K562 (cell line): ENCODE data around the gene PPOX. TPM values are rescaled to one million over a fixed set of nuclear protein-coding genes. Genes with fewer than 3 reads are reported as not detected.

Experiments
- BMI1 ChIP-seq: fragments of 150-350 bp; IDR thresholded peaks from 2 replicates; pipeline ENCODE4 v1.6.1; 2014; ENCODE audit warnings: low read length
- E2F4 ChIP-seq: sonication (generic); formaldehyde crosslinking; IDR thresholded peaks from 2 replicates; pipeline ENCODE4 v1.8.0; 2022; ENCODE audit warnings: mild to moderate bottlenecking, low read depth, missing genetic modification reagents
- GATAD2B ChIP-seq: fragments of 450-650 bp; IDR thresholded peaks from 2 replicates; pipeline ENCODE4 v1.6.1; 2017; ENCODE audit warnings: mild to moderate bottlenecking, borderline replicate concordance
- HMGN3 ChIP-seq: IDR thresholded peaks from 2 replicates; pipeline ENCODE4 v1.6.1; 2011; ENCODE audit warnings: borderline replicate concordance, low read depth, mild to moderate bottlenecking, mixed read lengths, low read length; ENCODE audit not compliant: insufficient read length; ENCODE audit errors: extremely low read depth
- MAFG ChIP-seq: fragments of 450-650 bp; conservative IDR thresholded peaks from 2 replicates; pipeline ENCODE4 v1.6.1; 2016; ENCODE audit warnings: missing genetic modification characterization, missing compliant biosample characterization
- MCM7 ChIP-seq, 2 experiments: fragments of 450-650 bp; IDR thresholded peaks; 2 replicates each; pipeline ENCODE4 v1.6.1; 2016 to 2018
- MTA2 ChIP-seq: fragments of 450-650 bp; IDR thresholded peaks from 2 replicates; pipeline ENCODE4 v1.6.1; 2016; ENCODE audit warnings: low read depth
- POLR2B ChIP-seq: fragments of 450-650 bp; IDR thresholded peaks from 2 replicates; pipeline ENCODE4 v1.6.1; 2018; ENCODE audit warnings: low read depth; ENCODE audit not compliant: partially characterized antibody
- SRSF9 ChIP-seq: fragments of 200-400 bp; formaldehyde crosslinking; IDR thresholded peaks from 2 replicates; pipeline ENCODE4 v1.6.1; 2017; ENCODE audit warnings: low read depth, low read length, borderline replicate concordance
- STAG1 ChIP-seq: sonication (generic); formaldehyde crosslinking; IDR thresholded peaks from 2 replicates; pipeline ENCODE4 v1.5.0; 2020; ENCODE audit warnings: missing genetic modification reagents, borderline replicate concordance
- TFAM ChIP-seq: fragments of 250-450 bp; sonication (Bioruptor Pico); conservative IDR thresholded peaks from 2 replicates; pipeline ENCODE4 v1.5.0; 2021; ENCODE audit warnings: mild to moderate bottlenecking, moderate library complexity
- XRCC5 ChIP-seq: fragments of 200-400 bp; formaldehyde crosslinking; IDR thresholded peaks from 2 replicates; pipeline ENCODE4 v1.6.1; 2017; ENCODE audit warnings: low read depth, mild to moderate bottlenecking, low read length
- ZC3H4 ChIP-seq: sonication (generic); formaldehyde crosslinking; IDR thresholded peaks from 2 replicates; pipeline ENCODE4 v1.9.0; 2021; ENCODE audit warnings: missing genetic modification reagents, borderline replicate concordance
- ZFPM2 ChIP-seq: fragments of 250-450 bp; sonication (Bioruptor Pico); IDR thresholded peaks from 2 replicates; pipeline ENCODE4 v1.5.1; 2022; ENCODE audit warnings: mild to moderate bottlenecking
- ZNF146 ChIP-seq: IDR thresholded peaks from one replicate; pipeline ENCODE4 v1.6.1; 2018; ENCODE audit warnings: missing compliant biosample characterization; ENCODE audit not compliant: unreplicated experiment
- ZNF24 ChIP-seq: fragments of 450-650 bp; IDR thresholded peaks from 2 replicates; pipeline ENCODE4 v1.6.1; 2016
- ZNF324 ChIP-seq: fragments of 250-450 bp; sonication (Bioruptor Pico); IDR thresholded peaks from 2 replicates; pipeline ENCODE4 v1.4.0; 2020; ENCODE audit warnings: mild to moderate bottlenecking
- ZNF41 ChIP-seq: fragments of 250-450 bp; sonication (Bioruptor Pico); conservative IDR thresholded peaks from 2 replicates; pipeline ENCODE4 v1.4.0; 2020; ENCODE audit warnings: mild to moderate bottlenecking
- ZNF695 ChIP-seq: fragments of 450-650 bp; formaldehyde crosslinking; IDR thresholded peaks from 2 replicates; pipeline ENCODE4 v1.4.0; 2020; ENCODE audit warnings: mild to moderate bottlenecking, moderate library complexity
- ZNF77 ChIP-seq: fragments of 250-450 bp; sonication (Bioruptor Pico); IDR thresholded peaks from 2 replicates; pipeline ENCODE4 v1.5.0; 2020
- ZNF778 ChIP-seq: fragments of 450-650 bp; formaldehyde crosslinking; IDR thresholded peaks from 2 replicates; pipeline ENCODE4 v1.4.0; 2020; ENCODE audit warnings: mild to moderate bottlenecking, moderate library complexity
- polyA plus RNA-seq, 8 experiments: library from polyadenylated mRNA; depleted of rRNA in 4 of 8; stranded (reverse) in 5 of 8; unstranded in 3 of 8; fragments of >200 nt; fragmentation: Nextera tagmentation in 2 of 8; fragmentation: Illumina TruSeq in 1 of 8; extraction: Ambion mirVana in 2 of 8; extraction: Trizol in 1 of 8; gene quantifications; 2 replicates each; pipeline versions ENCODE4 v1.2.1 to v1.2.3, GENCODE V29; 2011 to 2014; ENCODE audit warnings: inconsistent platforms in 1 of 8, missing spikeins in 1 of 8
- total RNA-seq, 7 experiments: library from RNA; depleted of rRNA in 6 of 7; stranded (reverse); fragments of >200 nt in 6 of 7; fragmentation: Illumina TruSeq in 2 of 7; extraction: Trizol in 2 of 7; gene quantifications; 2 replicates each; pipeline versions ENCODE4 v1.2.1 to v1.2.3, GENCODE V29; 2011 to 2021; ENCODE audit warnings: low replicate concordance in 1 of 7
- TF ChIP-seq, protein P1 (sequence below), 3 experiments: fragments of 200-800 bp in 1 of 3; fragments of 250-450 bp in 1 of 3; fragments of 450-650 bp in 1 of 3; sonication (Bioruptor Pico) in 1 of 3; sonication (Bioruptor generic) in 1 of 3; formaldehyde crosslinking in 1 of 3; IDR thresholded peaks; 2 replicates each; pipeline versions ENCODE4 v1.6.1 to v1.8.0; 2016 to 2022; ENCODE audit warnings: mild to moderate bottlenecking in 2 of 3, missing genetic modification characterization in 2 of 3, missing compliant biosample characterization in 1 of 3, moderate library complexity in 1 of 3
- TF ChIP-seq, protein P2 (sequence below): sonication (generic); IDR thresholded peaks from 2 replicates; pipeline ENCODE4 v1.6.1; 2016
- TF ChIP-seq, protein P3 (sequence below): sonication (generic); formaldehyde crosslinking; IDR thresholded peaks from 2 replicates; pipeline ENCODE4 v1.8.0; 2022; ENCODE audit warnings: missing genetic modification reagents, mild to moderate bottlenecking, borderline replicate concordance

The PPOX gene
- total and polyA plus RNA-seq, 9 of the 15 experiments (the other 6 are each of a cell fraction or from before 2014, with no cell fraction given), result 17.0 to 57.1 (median 38.9) TPM

DNA sequence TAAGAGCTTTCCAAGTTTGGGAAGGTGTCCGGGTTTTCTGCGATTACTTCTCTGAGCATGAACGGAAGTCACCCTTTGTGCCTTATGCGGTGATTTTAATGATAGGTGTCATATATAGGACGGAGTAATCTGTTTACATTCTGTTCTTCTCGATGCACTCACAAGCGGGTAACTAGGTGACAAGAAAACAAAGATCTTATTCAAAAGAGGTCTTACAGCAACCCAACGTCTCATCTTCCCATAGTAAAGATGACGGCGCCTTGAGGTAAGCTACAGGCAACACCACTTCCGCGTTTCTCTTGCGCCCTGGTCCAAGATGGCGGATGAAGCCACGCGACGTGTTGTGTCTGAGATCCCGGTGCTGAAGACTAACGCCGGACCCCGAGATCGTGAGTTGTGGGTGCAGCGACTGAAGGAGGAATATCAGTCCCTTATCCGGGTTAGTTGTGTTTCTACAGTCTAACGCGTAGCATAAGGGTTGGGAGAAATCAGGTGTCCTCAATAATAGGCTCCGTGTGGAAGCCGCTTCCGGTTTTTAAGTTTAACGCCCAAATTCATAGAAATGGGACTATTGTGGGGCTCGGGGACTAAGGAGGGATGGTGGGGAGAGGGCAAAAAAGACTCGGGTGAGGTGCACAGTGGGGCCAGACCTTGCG lies 12.4 kb upstream of the PPOX start, which contains the start of gene UFC1 (continued):
- TF ChIP-seq, protein P1, sequence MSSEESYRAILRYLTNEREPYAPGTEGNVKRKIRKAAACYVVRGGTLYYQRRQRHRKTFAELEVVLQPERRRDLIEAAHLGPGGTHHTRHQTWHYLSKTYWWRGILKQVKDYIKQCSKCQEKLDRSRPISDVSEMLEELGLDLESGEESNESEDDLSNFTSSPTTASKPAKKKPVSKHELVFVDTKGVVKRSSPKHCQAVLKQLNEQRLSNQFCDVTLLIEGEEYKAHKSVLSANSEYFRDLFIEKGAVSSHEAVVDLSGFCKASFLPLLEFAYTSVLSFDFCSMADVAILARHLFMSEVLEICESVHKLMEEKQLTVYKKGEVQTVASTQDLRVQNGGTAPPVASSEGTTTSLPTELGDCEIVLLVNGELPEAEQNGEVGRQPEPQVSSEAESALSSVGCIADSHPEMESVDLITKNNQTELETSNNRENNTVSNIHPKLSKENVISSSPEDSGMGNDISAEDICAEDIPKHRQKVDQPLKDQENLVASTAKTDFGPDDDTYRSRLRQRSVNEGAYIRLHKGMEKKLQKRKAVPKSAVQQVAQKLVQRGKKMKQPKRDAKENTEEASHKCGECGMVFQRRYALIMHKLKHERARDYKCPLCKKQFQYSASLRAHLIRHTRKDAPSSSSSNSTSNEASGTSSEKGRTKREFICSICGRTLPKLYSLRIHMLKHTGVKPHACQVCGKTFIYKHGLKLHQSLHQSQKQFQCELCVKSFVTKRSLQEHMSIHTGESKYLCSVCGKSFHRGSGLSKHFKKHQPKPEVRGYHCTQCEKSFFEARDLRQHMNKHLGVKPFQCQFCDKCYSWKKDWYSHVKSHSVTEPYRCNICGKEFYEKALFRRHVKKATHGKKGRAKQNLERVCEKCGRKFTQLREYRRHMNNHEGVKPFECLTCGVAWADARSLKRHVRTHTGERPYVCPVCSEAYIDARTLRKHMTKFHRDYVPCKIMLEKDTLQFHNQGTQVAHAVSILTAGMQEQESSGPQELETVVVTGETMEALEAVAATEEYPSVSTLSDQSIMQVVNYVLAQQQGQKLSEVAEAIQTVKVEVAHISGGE (CRISPR knock-in tag; IDR thresholded peaks at IDR 0.05), result peak; percentile 92 to 99 (median 97); a peak in 5 of 6 replicates
- TF ChIP-seq ZFPM2 (CRISPR knock-in tag) (no peak), ZC3H4 (CRISPR knock-in tag) (no peak), ZNF695 (CRISPR knock-in tag) (no peak), STAG1 (CRISPR knock-in tag) (no peak), ZNF41 (CRISPR knock-in tag) (no peak), POLR2B (peak; percentile 85), ZNF77 (CRISPR knock-in tag) (no peak), SRSF9 (no peak), MTA2 (no peak), ZNF324 (CRISPR knock-in tag) (no peak), TFAM (CRISPR knock-in tag) (no peak), ZNF146 (CRISPR knock-in tag) (no peak), BMI1 (no peak), ZNF24 (peak; percentile 8; the same call in 1 of the 2 replicates), MAFG (no peak), GATAD2B (0 out of 2 replicates have a peak, but pooled peaks have one; percentile 29), MCM7 (IDR thresholded peaks at IDR 0.05) (no peak), E2F4 (CRISPR knock-in tag) (0 out of 2 replicates have a peak, but pooled peaks have one; percentile 19), HMGN3 (no peak), XRCC5 (no peak), ZNF778 (CRISPR knock-in tag) (no peak)
- TF ChIP-seq, protein P2, sequence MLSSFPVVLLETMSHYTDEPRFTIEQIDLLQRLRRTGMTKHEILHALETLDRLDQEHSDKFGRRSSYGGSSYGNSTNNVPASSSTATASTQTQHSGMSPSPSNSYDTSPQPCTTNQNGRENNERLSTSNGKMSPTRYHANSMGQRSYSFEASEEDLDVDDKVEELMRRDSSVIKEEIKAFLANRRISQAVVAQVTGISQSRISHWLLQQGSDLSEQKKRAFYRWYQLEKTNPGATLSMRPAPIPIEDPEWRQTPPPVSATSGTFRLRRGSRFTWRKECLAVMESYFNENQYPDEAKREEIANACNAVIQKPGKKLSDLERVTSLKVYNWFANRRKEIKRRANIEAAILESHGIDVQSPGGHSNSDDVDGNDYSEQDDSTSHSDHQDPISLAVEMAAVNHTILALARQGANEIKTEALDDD, result no peak
- TF ChIP-seq, protein P3, sequence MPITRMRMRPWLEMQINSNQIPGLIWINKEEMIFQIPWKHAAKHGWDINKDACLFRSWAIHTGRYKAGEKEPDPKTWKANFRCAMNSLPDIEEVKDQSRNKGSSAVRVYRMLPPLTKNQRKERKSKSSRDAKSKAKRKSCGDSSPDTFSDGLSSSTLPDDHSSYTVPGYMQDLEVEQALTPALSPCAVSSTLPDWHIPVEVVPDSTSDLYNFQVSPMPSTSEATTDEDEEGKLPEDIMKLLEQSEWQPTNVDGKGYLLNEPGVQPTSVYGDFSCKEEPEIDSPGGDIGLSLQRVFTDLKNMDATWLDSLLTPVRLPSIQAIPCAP (CRISPR knock-in tag), result no peak
